K562 (cell line): ENCODE data around the gene IMP4. TPM values are rescaled to one million over a fixed set of nuclear protein-coding genes. Genes with fewer than 3 reads are reported as not detected.

Source experiments
- ATAC-seq: fragments of 200-7000 bp; cut with Tn5 transposase; 3 replicates; pipeline ENCODE4 v1.9.1; 2020; ENCODE audit warnings: moderate library complexity
- BruUV-seq: library from RNA; stranded (reverse); fragments of 400-500 nt; replicated peaks from 2 replicates; lab custom pipeline; 2021; lab: Mats Ljungman, UMichigan
- CTCF ChIA-PET: fragments of 300-600 bp; formaldehyde crosslinking; extraction: SDS; loops from one replicate; lab custom pipeline; 2021; ENCODE audit warnings: low intra/inter-chr PET ratio; lab: Yijun Ruan, JAX
- POLR2A ChIA-PET: fragments of 300-600, 350-650 bp; sonication (Branson Sonifier 250); formaldehyde crosslinking; extraction: SDS; loops from one replicate; lab custom pipeline; 2021; ENCODE audit warnings: antibody characterized with exemption, inconsistent platforms; lab: Yijun Ruan, JAX
- DNase-seq, 4 experiments: peaks; one replicate each; pipeline versions ENCODE4 v3.0.0 to v3.0.0-alpha.2; 2011 to 2018; ENCODE audit warnings: low spot score in 3 of 4, mixed read lengths in 3 of 4; ENCODE audit errors: extremely low read depth in 1 of 4
- FAIRE-seq: peaks from 2 replicates; lab custom pipeline; 2011; peaks lifted over from hg19 to GRCh38; lab: Jason Lieb, UNC
- H2AFZ ChIP-seq: 2 replicates; pipeline ENCODE4 v1.6.0; 2011; ENCODE audit warnings: low read depth, low read length, control low read depth, inconsistent platforms
- H3K27ac ChIP-seq: fragments of 200-600 bp; 3 replicates; pipeline ENCODE4 v1.8.0; 2011; ENCODE audit warnings: low read depth, mild to moderate bottlenecking, control low read depth, inconsistent platforms, low read length, moderate library complexity, mixed read lengths; ENCODE audit errors: extremely low read depth
- H3K27me3 ChIP-seq, 2 experiments: fragments of 300-600 bp in 1 of 2; 2 replicates in 1 of 2; 3 replicates in 1 of 2; pipeline versions ENCODE4 v1.6.0 to v1.8.0; 2011; ENCODE audit warnings: inconsistent platforms in 2 of 2, low read length in 2 of 2, mild to moderate bottlenecking in 1 of 2, mixed read lengths in 1 of 2, moderate library complexity in 1 of 2; ENCODE audit not compliant: control insufficient read depth in 2 of 2, insufficient read depth in 2 of 2
- H3K36me3 ChIP-seq: fragments of 300-600 bp; 3 replicates; pipeline ENCODE4 v1.8.0; 2011; ENCODE audit warnings: mild to moderate bottlenecking, low read length, inconsistent platforms; ENCODE audit not compliant: control insufficient read depth, insufficient read depth
- H3K4me1 ChIP-seq, 2 experiments: fragments of 200-600 bp in 1 of 2; replicated peaks in 1 of 2; 2 replicates in 1 of 2; 3 replicates in 1 of 2; pipeline versions ENCODE4 v1.5.1 to v1.8.0; 2011; ENCODE audit warnings: inconsistent platforms in 2 of 2, low read length in 2 of 2, mild to moderate bottlenecking in 1 of 2, mixed read lengths in 1 of 2, moderate library complexity in 1 of 2; ENCODE audit not compliant: control insufficient read depth in 2 of 2, insufficient read depth in 2 of 2
- H3K4me2 ChIP-seq: 2 replicates; pipeline ENCODE4 v1.6.1; 2011; ENCODE audit warnings: low read length, control low read depth, inconsistent platforms, mixed read lengths; ENCODE audit not compliant: insufficient read depth
- H3K4me3 ChIP-seq: fragments of 200-600 bp; sonication (generic), shearing (Covaris generic); 2 replicates; pipeline ENCODE4 v1.5.1; 2016; ENCODE audit warnings: control low read depth, inconsistent platforms
- H3K79me2 ChIP-seq: fragments of 200-600 bp; 3 replicates; pipeline ENCODE4 v1.8.0; 2011; ENCODE audit warnings: low read length, inconsistent platforms; ENCODE audit not compliant: control insufficient read depth, insufficient read depth
- H3K9ac ChIP-seq, 2 experiments: 2 replicates each; pipeline versions ENCODE4 v1.6.0 to v1.6.1; 2011; ENCODE audit warnings: low read depth in 2 of 2, low read length in 2 of 2, control low read depth in 1 of 2, inconsistent platforms in 1 of 2, mild to moderate bottlenecking in 1 of 2, mixed read lengths in 1 of 2; ENCODE audit not compliant: insufficient read depth in 1 of 2
- H3K9me1 ChIP-seq: one replicate; pipeline ENCODE4 v1.6.0; 2011; ENCODE audit warnings: inconsistent platforms, mild to moderate bottlenecking, low read length, moderate library complexity; ENCODE audit not compliant: control insufficient read depth, insufficient read depth
- H3K9me3 ChIP-seq: replicated peaks from 2 replicates; pipeline ENCODE4 v1.5.1; 2011; ENCODE audit warnings: low read depth, low read length, inconsistent platforms; ENCODE audit not compliant: control insufficient read depth, insufficient read depth
- H4K20me1 ChIP-seq: replicated peaks from 2 replicates; pipeline ENCODE4 v1.6.1; 2011; ENCODE audit warnings: low read length, inconsistent platforms, mixed read lengths; ENCODE audit not compliant: control insufficient read depth, insufficient read depth
- CEBPB ChIP-seq: fragments of 450-650 bp; IDR thresholded peaks from 2 replicates; pipeline ENCODE4 v1.6.1; 2016; ENCODE audit warnings: missing genetic modification characterization, missing compliant biosample characterization
- ELF1 ChIP-seq: fragments of 200-800 bp; sonication (Bioruptor generic); IDR thresholded peaks from 2 replicates; pipeline ENCODE4 v1.6.1; 2016; ENCODE audit warnings: missing genetic modification characterization, missing compliant biosample characterization
- HNRNPLL ChIP-seq: fragments of 200-400 bp; formaldehyde crosslinking; IDR thresholded peaks from 2 replicates; pipeline ENCODE4 v1.6.1; 2017; ENCODE audit warnings: low read length, low read depth, mild to moderate bottlenecking; ENCODE audit not compliant: poor library complexity, severe bottlenecking
- ID3 ChIP-seq, 2 experiments: fragments of 250-450 bp in 1 of 2; fragments of 450-650 bp in 1 of 2; sonication (Bioruptor Pico) in 1 of 2; IDR thresholded peaks; 2 replicates each; pipeline versions ENCODE4 v1.6.1 to v1.8.0; 2016 to 2021; ENCODE audit warnings: mild to moderate bottlenecking in 2 of 2, moderate library complexity in 2 of 2, missing compliant biosample characterization in 1 of 2, missing genetic modification characterization in 1 of 2
- IRF1 ChIP-seq: sonication (generic); formaldehyde crosslinking; IDR thresholded peaks from 2 replicates; pipeline ENCODE4 v1.8.0; 2022; ENCODE audit warnings: missing genetic modification reagents, mild to moderate bottlenecking, borderline replicate concordance
- IRF9 ChIP-seq: fragments of 450-650 bp; IDR thresholded peaks from 2 replicates; pipeline ENCODE4 v1.6.1; 2016; ENCODE audit warnings: missing biosample characterization, missing genetic modification characterization
- KLF1 ChIP-seq: fragments of 450-650 bp; IDR thresholded peaks from 2 replicates; pipeline ENCODE4 v1.6.1; 2016; ENCODE audit warnings: missing genetic modification characterization, missing compliant biosample characterization
- MTF1 ChIP-seq: fragments of 250-450 bp; sonication (Bioruptor Pico); IDR thresholded peaks from 2 replicates; pipeline ENCODE4 v1.9.0; 2021; ENCODE audit warnings: moderate library complexity, mild to moderate bottlenecking, inconsistent platforms, borderline replicate concordance
- PML ChIP-seq: IDR thresholded peaks from 2 replicates; pipeline ENCODE4 v1.6.1; 2012; ENCODE audit warnings: low read length, inconsistent platforms
- RCOR1 ChIP-seq, 2 experiments: IDR thresholded peaks; 2 replicates each; pipeline ENCODE4 v1.6.1; 2012; ENCODE audit warnings: low read depth in 2 of 2, low read length in 2 of 2, borderline replicate concordance in 1 of 2, improper control_type of control experiment in 1 of 2
- RFX1 ChIP-seq: fragments of 450-650 bp; IDR thresholded peaks from 2 replicates; pipeline ENCODE4 v1.6.1; 2016; ENCODE audit warnings: mild to moderate bottlenecking, moderate library complexity
- TFE3 ChIP-seq: fragments of 450-650 bp; formaldehyde crosslinking; IDR thresholded peaks from 2 replicates; pipeline ENCODE4 v1.4.0; 2020; ENCODE audit warnings: mild to moderate bottlenecking, mixed read lengths
- ZKSCAN8 ChIP-seq: fragments of 200-800 bp; sonication (Bioruptor generic); IDR thresholded peaks from 2 replicates; pipeline ENCODE4 v1.6.1; 2016; ENCODE audit warnings: missing genetic modification characterization, missing compliant biosample characterization
- ZNF551 ChIP-seq: fragments of 250-450 bp; sonication (Bioruptor Pico); IDR thresholded peaks from 2 replicates; pipeline ENCODE4 v1.5.0; 2021; ENCODE audit warnings: mild to moderate bottlenecking, moderate library complexity
- ZNF764 ChIP-seq: fragments of 250-450 bp; sonication (Bioruptor Pico); IDR thresholded peaks from 2 replicates; pipeline ENCODE4 v1.4.0; 2020; ENCODE audit warnings: low read depth, mild to moderate bottlenecking, moderate library complexity
- WGBS: fragments of 100-300 bp; shearing (Covaris generic); methylation state at CpG from one replicate; pipeline ENCODE4 v1.1.6; 2016; ENCODE audit warnings: low coverage, mixed read lengths; ENCODE audit not compliant: insufficient coverage; ENCODE audit errors: missing lambda C conversion rate; 5-methylcytosine and 5-hydroxymethylcytosine counted together
- in situ Hi-C: fragments of 300-500 bp; cut with MboI; formaldehyde crosslinking; loops from 4 replicates; pipeline ENCODE4 v1.15.0; 2018; ENCODE audit warnings: inconsistent platforms, mixed read lengths
- intact Hi-C: fragments of 100-400 bp; cut with micrococcal nuclease; formaldehyde crosslinking; loops from 2 replicates; pipeline ENCODE4 v1.14.2; 2022
- polyA plus RNA-seq, 8 experiments: library from polyadenylated mRNA; depleted of rRNA in 4 of 8; stranded (reverse) in 5 of 8; unstranded in 3 of 8; fragments of >200 nt; fragmentation: Nextera tagmentation in 2 of 8; fragmentation: Illumina TruSeq in 1 of 8; extraction: Ambion mirVana in 2 of 8; extraction: Trizol in 1 of 8; gene quantifications; 2 replicates each; pipeline versions ENCODE4 v1.2.1 to v1.2.3, GENCODE V29; 2011 to 2014; ENCODE audit warnings: inconsistent platforms in 1 of 8, missing spikeins in 1 of 8
- total RNA-seq, 7 experiments: library from RNA; depleted of rRNA in 6 of 7; stranded (reverse); fragments of >200 nt in 6 of 7; fragmentation: Illumina TruSeq in 2 of 7; extraction: Trizol in 2 of 7; gene quantifications; 2 replicates each; pipeline versions ENCODE4 v1.2.1 to v1.2.3, GENCODE V29; 2011 to 2021; ENCODE audit warnings: low replicate concordance in 1 of 7

The IMP4 gene
- total and polyA plus RNA-seq, 9 of the 15 experiments (the other 6 are each of a cell fraction or from before 2014, with no cell fraction given): 35.4 to 209 (median 100.0) TPM

GRCh38 chr2:130332271-130333073 lies 10.2 kb upstream of the IMP4 start:
- Histone ChIP-seq H3K79me2 (no peaks in the 10 kb centered on the region), H3K27me3 (peaks cover 4 to 13% of the 10 kb centered on the region in 2 experiments; a peak in 4 of 5 replicates), H3K4me2 (peak overlapping the region; percentile 57), H3K27ac (no peak overlapping the region), H2AFZ (peak overlapping the region; percentile 88), H3K9ac (peak overlapping the region; percentile 8 to 41; a peak in 2 of 4 replicates), H3K4me3 (no peak overlapping the region), H3K4me1 (peaks cover 15% of the 10 kb centered on the region in 2 experiments; a peak in 4 of 5 replicates), H3K36me3 (no peaks in the 10 kb centered on the region), H4K20me1 (no peaks in the 10 kb centered on the region), H3K9me1 (no peaks in the 10 kb centered on the region), H3K9me3 (no peaks in the 10 kb centered on the region)
- DNase-seq (peak; percentile 75 to 80 (median 78)), ATAC-seq (peak; percentile 76), FAIRE-seq (peak; percentile 83)
- ChIA-PET POLR2A (interaction anchor here (0.6 to 1.2 kb wide), 4 partner anchors 16 to 396 kb away, joined by 3 to 4 read pairs (median 4); partner anchors contain the start of gene SMPD4), CTCF (interaction anchor here (1.6 kb wide), 1 partner anchor 150 kb away, joined by 6 read pairs; the partner anchor contains the start of genes MZT2B and SMPD4)
- in situ Hi-C loops: loop anchor here (25.0 kb wide), 2 partner anchors 905 to 1180 kb away; no protein-coding TSS in a partner anchor
- 34% methylated on average over 27 of the region's 29 CpGs for WGBS
- BruUV-seq: no TSS peak
- intact Hi-C loops: loop anchor here (1.0 to 2.0 kb wide), 3 partner anchors 44 to 1003 kb away; no protein-coding TSS in a partner anchor
- TF ChIP-seq RFX1: no peak
- no peak for TF ChIP-seq ID3 (CRISPR knock-in tag; IDR thresholded peaks at IDR 0.05)
- TF ChIP-seq ID3 (tag; IDR thresholded peaks at IDR 0.05): no peak
- no peak for TF ChIP-seq KLF1 (tag)
- no peak for TF ChIP-seq TFE3 (CRISPR knock-in tag)
- TF ChIP-seq ZKSCAN8: no peak
- TF ChIP-seq ZNF764 (CRISPR knock-in tag): no peak
- TF ChIP-seq ZNF551 (CRISPR knock-in tag): no peak
- TF ChIP-seq HNRNPLL: no peak
- no peak for TF ChIP-seq IRF9 (tag)
- no peak for TF ChIP-seq MTF1 (CRISPR knock-in tag)
- no peak for TF ChIP-seq IRF1
- TF ChIP-seq ELF1 (tag): no peak
- TF ChIP-seq RCOR1 (IDR thresholded peaks at IDR 0.05; ENCODE audit: borderline replicate concordance in 1 of 2, low read depth in 2 of 2, low read length in 2 of 2): 0 out of 4 replicates have a peak, but pooled peaks of 1 of the 2 experiments have one; percentile 47
- TF ChIP-seq CEBPB (tag): peak; percentile 71
- TF ChIP-seq PML: no peak
